ENCODE data around the gene WWC2.

DNA sequence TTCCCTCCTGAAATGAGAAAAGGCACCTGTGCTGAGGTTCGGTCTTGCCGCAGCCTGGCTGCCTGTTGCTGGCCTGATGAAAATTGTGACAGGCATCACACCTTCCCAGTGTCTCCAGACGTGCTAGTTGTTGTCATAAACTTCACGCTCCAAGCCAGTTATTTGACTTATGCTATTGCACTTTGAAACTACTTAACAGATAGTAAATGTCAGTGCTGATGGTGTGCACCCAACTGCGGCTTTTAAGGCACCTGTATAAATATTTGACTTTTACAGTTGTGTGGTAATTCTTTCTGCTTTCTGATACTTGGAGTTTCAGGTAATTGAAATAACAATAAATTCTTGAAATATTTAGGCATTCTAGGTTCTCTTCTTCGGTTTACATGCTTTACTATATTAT is 1.8 kb downstream of the WWC2 start:
- TF ChIP-seq, protein P1, sequence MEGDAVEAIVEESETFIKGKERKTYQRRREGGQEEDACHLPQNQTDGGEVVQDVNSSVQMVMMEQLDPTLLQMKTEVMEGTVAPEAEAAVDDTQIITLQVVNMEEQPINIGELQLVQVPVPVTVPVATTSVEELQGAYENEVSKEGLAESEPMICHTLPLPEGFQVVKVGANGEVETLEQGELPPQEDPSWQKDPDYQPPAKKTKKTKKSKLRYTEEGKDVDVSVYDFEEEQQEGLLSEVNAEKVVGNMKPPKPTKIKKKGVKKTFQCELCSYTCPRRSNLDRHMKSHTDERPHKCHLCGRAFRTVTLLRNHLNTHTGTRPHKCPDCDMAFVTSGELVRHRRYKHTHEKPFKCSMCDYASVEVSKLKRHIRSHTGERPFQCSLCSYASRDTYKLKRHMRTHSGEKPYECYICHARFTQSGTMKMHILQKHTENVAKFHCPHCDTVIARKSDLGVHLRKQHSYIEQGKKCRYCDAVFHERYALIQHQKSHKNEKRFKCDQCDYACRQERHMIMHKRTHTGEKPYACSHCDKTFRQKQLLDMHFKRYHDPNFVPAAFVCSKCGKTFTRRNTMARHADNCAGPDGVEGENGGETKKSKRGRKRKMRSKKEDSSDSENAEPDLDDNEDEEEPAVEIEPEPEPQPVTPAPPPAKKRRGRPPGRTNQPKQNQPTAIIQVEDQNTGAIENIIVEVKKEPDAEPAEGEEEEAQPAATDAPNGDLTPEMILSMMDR (IDR thresholded peaks at IDR 0.05; ENCODE audit: borderline replicate concordance, extremely low read depth, low read length, poor library complexity, severe bottlenecking): no peak
- TF ChIP-seq EZH2 (IDR thresholded peaks at IDR 0.05; ENCODE audit: borderline replicate concordance, low read depth, low read length, severe bottlenecking): no peak
